ENCODE results near the gene HMGCL. TPM values are rescaled to one million over a fixed set of nuclear protein-coding genes. Genes with fewer than 3 reads are reported as not detected.

The HMGCL gene
- 25.3 TPM for total RNA-seq

- TF ChIP-seq, protein P1, sequence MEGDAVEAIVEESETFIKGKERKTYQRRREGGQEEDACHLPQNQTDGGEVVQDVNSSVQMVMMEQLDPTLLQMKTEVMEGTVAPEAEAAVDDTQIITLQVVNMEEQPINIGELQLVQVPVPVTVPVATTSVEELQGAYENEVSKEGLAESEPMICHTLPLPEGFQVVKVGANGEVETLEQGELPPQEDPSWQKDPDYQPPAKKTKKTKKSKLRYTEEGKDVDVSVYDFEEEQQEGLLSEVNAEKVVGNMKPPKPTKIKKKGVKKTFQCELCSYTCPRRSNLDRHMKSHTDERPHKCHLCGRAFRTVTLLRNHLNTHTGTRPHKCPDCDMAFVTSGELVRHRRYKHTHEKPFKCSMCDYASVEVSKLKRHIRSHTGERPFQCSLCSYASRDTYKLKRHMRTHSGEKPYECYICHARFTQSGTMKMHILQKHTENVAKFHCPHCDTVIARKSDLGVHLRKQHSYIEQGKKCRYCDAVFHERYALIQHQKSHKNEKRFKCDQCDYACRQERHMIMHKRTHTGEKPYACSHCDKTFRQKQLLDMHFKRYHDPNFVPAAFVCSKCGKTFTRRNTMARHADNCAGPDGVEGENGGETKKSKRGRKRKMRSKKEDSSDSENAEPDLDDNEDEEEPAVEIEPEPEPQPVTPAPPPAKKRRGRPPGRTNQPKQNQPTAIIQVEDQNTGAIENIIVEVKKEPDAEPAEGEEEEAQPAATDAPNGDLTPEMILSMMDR (IDR thresholded peaks at IDR 0.05), result no peak
- TF ChIP-seq POLR2AphosphoS5 (IDR thresholded peaks at IDR 0.05; ENCODE audit: insufficient read depth in 1 of 2, low read depth in 1 of 2) (peak; percentile 94 to 97), POLR2A (IDR thresholded peaks at IDR 0.05) (peak in 1 of 2 donors; percentile 88)
- no peaks in the 10 kb centered on the region for H3K27me3 ChIP-seq
- no peaks in the 10 kb centered on the region for H3K9me3 ChIP-seq
- DNase-seq (ENCODE audit: extremely low spot score in 2 of 2), result peak in 1 of 2 donors; percentile 92
- H3K4me3 ChIP-seq, result peak within 1 kb of the TSS; percentile 89 to 96
- intact Hi-C loops (cut with DNase I), result no loop called here
- peaks cover 8% of the 10 kb centered on the region for H3K4me1 ChIP-seq
- H3K36me3 ChIP-seq, result no peaks in the 10 kb centered on the region
- peak within 1 kb of the TSS; percentile 89 for H3K27ac ChIP-seq
Observed at GRCh38 chr1:23825076-23825761, at the start of gene HMGCL. HMGCL (minus strand) TSS chr1:23825429; CDS start chr1:23825415, 14 bp downstream.

DNA sequence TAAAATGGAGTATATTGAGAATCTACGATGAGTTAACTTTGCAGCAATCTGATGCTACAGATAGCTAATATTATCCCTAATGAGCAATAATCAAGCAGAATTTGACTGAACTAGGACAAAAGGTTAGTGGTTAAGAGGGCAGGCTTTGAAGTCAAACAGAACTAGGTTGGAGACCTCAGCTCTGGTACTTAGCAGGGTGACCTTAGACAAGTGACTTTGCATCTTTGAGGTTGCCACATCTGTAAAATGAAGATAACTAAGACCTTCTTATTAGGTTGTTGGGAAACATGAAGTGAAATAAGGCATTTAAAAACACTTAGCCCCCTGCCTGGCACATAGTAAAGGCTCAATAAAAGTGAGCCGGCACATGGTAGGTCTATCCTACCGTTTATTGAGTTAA is 47.2 kb upstream of the HMGCL start:
- Histone ChIP-seq H3K4me1 (peaks cover 11% of the 10 kb centered on the region), H3K9me3 (no peaks in the 10 kb centered on the region), H3K27me3 (no peaks in the 10 kb centered on the region), H3K36me3 (no peaks in the 10 kb centered on the region), H3K27ac (no peak overlapping the region), H3K4me3 (no peak overlapping the region)
- intact Hi-C loops (cut with DNase I), result no loop called here
- DNase-seq (ENCODE audit: extremely low spot score in 2 of 2), result no peak
- TF ChIP-seq POLR2A (IDR thresholded peaks at IDR 0.05) (no peak), POLR2AphosphoS5 (IDR thresholded peaks at IDR 0.05; ENCODE audit: insufficient read depth in 1 of 2, low read depth in 1 of 2) (no peak)
- TF ChIP-seq, protein P1 (IDR thresholded peaks at IDR 0.05), result no peak

- intact Hi-C loops (cut with DNase I), result loop anchor here (10.0 kb wide), 1 partner anchor 74 kb away; the partner anchor contains the start of gene LYPLA2
- H3K9me3 ChIP-seq, result no peaks in the 10 kb centered on the region
- DNase-seq (ENCODE audit: extremely low spot score in 2 of 2), result no peak
- peak overlapping the region; percentile 69 to 91 for H3K4me3 ChIP-seq
- peaks cover 29% of the 10 kb centered on the region for H3K4me1 ChIP-seq
- no peak overlapping the region for H3K27ac ChIP-seq
- no peaks in the 10 kb centered on the region for H3K36me3 ChIP-seq
- TF ChIP-seq, protein P1 (IDR thresholded peaks at IDR 0.05), result no peak
- TF ChIP-seq POLR2A (IDR thresholded peaks at IDR 0.05) (no peak), POLR2AphosphoS5 (IDR thresholded peaks at IDR 0.05; ENCODE audit: insufficient read depth in 1 of 2, low read depth in 1 of 2) (no peak)
- H3K27me3 ChIP-seq, result no peaks in the 10 kb centered on the region
Observed at GRCh38 chr1:23869051-23869450, 43.8 kb upstream of the HMGCL start.

GRCh38 chr1:23868557-23869016 is 43.4 kb upstream of the HMGCL start:
- no peaks in the 10 kb centered on the region for H3K27me3 ChIP-seq
- TF ChIP-seq, protein P1 (IDR thresholded peaks at IDR 0.05), result no peak
- TF ChIP-seq POLR2A (IDR thresholded peaks at IDR 0.05), result no peak
- no peak for TF ChIP-seq POLR2AphosphoS5 (IDR thresholded peaks at IDR 0.05; ENCODE audit: insufficient read depth in 1 of 2, low read depth in 1 of 2)
- H3K4me1 ChIP-seq, result peaks cover 29% of the 10 kb centered on the region
- intact Hi-C loops (cut with DNase I), result loop anchor here (10.0 kb wide), 1 partner anchor 74 kb away; the partner anchor contains the start of gene LYPLA2
- no peaks in the 10 kb centered on the region for H3K9me3 ChIP-seq
- H3K27ac ChIP-seq, result peak overlapping the region; percentile 70
- peaks cover 0 to 1% of the 10 kb centered on the region in 2 donors for H3K36me3 ChIP-seq
- peak overlapping the region; percentile 69 to 91 for H3K4me3 ChIP-seq
- no peak for DNase-seq (ENCODE audit: extremely low spot score in 2 of 2)
